Spinal cord (tissue), 10 donors: Measurements from ENCODE around the gene CDON. TPM values are rescaled to one million over a fixed set of nuclear protein-coding genes. Genes with fewer than 3 reads are reported as not detected.

Experiments
- DNase-seq, 6 donors: peaks; one replicate each; pipeline versions ENCODE4 v3.0.0 to v3.0.0-alpha.2; 2013 to 2015; ENCODE audit warnings: low spot score in 6 of 6, low read depth in 4 of 6
- H3K27ac ChIP-seq: one replicate; pipeline ENCODE4 v1.5.1; 2013; ENCODE audit warnings: low read depth, low read length, control low read depth
- H3K27me3 ChIP-seq: one replicate; pipeline ENCODE4 v1.6.1; 2013; ENCODE audit warnings: low read length; ENCODE audit not compliant: control insufficient read depth, insufficient read depth
- H3K36me3 ChIP-seq: one replicate; pipeline ENCODE4 v1.6.1; 2013; ENCODE audit warnings: low read length; ENCODE audit not compliant: control insufficient read depth, insufficient read depth
- H3K4me1 ChIP-seq: one replicate; pipeline ENCODE4 v1.6.1; 2013; ENCODE audit warnings: low read length; ENCODE audit not compliant: control insufficient read depth, insufficient read depth
- H3K4me3 ChIP-seq: one replicate; pipeline ENCODE4 v1.5.1; 2013; ENCODE audit warnings: low read depth, low read length, control low read depth
- H3K9me3 ChIP-seq: one replicate; pipeline ENCODE4 v1.6.1; 2013; ENCODE audit warnings: low read length; ENCODE audit not compliant: control insufficient read depth, insufficient read depth
- WGBS: methylation state at CpG from one replicate; pipeline ENCODE4 v1.1.5; 2013; ENCODE audit warnings: missing lambda C conversion rate; ENCODE audit not compliant: insufficient coverage; 5-methylcytosine and 5-hydroxymethylcytosine counted together
- polyA plus RNA-seq, 2 donors: library from polyadenylated mRNA; unstranded; fragments of 120-200 nt; gene quantifications; one replicate each; pipeline ENCODE4 v1.2.1, GENCODE V29; 2013; ENCODE audit not compliant: insufficient read length in 2 of 2
- total RNA-seq, 2 donors: library from RNA; depleted of rRNA in 1 of 2; stranded (reverse); fragments of 120-200 nt in 1 of 2; fragments of >200 nt in 1 of 2; gene quantifications; one replicate each; pipeline versions ENCODE4 v1.2.3 to v1.2.4, GENCODE V29; 2013 to 2014
- donor health status: healthy.

The CDON gene
- total and polyA plus RNA-seq, 4 donors: 7.4 to 34.7 (median 21.4) TPM

DNA sequence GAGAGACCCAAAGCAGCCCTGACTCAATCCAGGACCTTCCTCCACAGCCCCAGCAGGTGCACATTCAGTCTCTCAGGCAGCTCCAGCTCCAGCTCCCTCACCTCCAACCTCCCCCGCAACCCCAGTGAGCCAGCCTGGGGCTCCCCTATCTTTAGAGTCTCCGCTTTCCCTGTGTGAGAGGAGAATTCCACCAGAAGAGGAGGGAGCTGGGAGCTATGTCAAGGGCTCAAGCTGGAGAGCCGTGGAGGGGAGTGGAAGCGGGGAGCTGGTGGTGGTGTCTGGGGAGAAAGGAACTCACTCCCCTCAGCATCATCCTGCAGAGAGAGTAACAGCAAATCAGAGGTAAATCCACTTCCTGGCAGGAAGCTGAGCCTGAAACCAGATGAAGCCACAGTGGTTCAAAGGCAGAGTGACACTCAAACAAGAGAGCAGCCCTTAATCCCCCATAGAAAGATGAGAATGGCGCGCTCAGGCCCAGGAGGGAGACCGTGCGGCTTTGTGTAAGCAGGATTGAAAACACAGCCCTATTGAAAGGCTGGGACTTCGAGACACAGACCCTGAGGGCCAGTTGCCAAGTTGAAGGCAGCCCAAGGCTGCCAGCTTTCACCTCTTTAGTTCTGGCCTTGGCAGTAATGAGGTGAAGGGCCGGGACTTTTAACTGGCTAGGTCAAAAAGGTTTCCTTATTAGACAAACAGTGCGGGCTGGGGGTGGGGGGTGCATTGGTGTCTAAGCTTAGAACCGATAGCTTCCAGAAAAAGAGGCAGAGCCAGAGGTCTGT lies 21.4 kb upstream of the CDON start:
- H3K4me1 ChIP-seq: peaks cover 38% of the 10 kb centered on the region
- DNase-seq: peak in 2 of 6 donors; percentile 84 to 85
- H3K36me3 ChIP-seq: no peaks in the 10 kb centered on the region
- peaks cover 42% of the 10 kb centered on the region for H3K27me3 ChIP-seq
- no peak overlapping the region for H3K4me3 ChIP-seq
- WGBS: 23% methylated on average over 6 of the region's 12 CpGs
- H3K9me3 ChIP-seq: no peaks in the 10 kb centered on the region
- H3K27ac ChIP-seq: no peak overlapping the region

DNA sequence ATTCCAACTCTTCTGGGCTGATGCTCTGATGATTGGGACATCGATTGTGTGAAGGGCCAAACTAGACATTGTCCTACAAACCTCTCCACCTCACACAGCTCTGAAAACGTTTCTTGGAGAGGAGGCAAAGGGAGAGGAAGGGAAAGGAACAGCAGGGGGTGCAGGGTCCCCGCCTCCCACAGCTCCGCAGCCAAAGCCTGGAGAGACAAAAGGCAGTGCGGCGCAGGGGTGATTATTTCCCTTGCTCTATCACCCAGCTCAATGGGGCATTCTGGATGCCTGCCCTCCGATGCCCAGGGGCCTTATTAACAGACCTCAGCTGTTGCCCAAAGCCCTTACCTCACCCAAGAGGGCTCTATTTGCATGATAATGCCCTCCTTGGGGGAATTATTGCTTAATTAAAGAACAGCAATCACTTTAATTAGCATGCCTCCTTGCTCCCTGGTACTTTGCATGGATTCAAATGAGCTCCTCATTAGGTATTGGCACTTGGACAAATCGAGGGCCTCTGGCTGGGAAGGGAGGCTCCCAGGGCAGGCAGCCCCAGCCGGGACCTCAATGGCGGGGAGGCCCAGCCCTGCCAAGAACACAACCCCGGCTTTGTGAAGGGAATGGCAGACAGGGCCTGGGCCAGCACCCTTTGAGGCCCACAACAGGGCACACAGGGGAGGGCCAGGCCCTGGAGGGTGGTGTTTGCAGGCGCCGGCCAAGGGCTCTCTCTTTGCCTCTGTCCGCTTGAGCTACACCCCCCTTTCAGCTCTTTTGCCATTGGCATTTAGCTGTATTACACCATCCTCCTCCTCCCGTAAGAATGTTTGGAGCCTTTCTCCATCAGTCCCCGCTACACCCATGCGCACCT lies 19.8 kb upstream of the CDON start:
- no peaks in the 10 kb centered on the region for H3K9me3 ChIP-seq
- peaks cover 38% of the 10 kb centered on the region for H3K4me1 ChIP-seq
- H3K27me3 ChIP-seq: peaks cover 42% of the 10 kb centered on the region
- 11% methylated on average over 7 of the region's 17 CpGs for WGBS
- no peaks in the 10 kb centered on the region for H3K36me3 ChIP-seq
- DNase-seq: peak; percentile 71 to 96 (median 79)
- H3K4me3 ChIP-seq: no peak overlapping the region
- H3K27ac ChIP-seq: peak overlapping the region; percentile 6

- no peak for DNase-seq
- H3K27ac ChIP-seq: peak overlapping the region; percentile 6
- H3K4me1 ChIP-seq: peaks cover 38% of the 10 kb centered on the region
- no peaks in the 10 kb centered on the region for H3K36me3 ChIP-seq
- no peaks in the 10 kb centered on the region for H3K9me3 ChIP-seq
- peaks cover 42% of the 10 kb centered on the region for H3K27me3 ChIP-seq
- H3K4me3 ChIP-seq: no peak overlapping the region
- 60% methylated on average over 1 of the region's 4 CpGs for WGBS
Measured at GRCh38 chr11:126081915-126082250, 19.2 kb upstream of the CDON start.

GRCh38 chr11:126080161-126080941 lies 17.7 kb upstream of the CDON start:
- H3K4me1 ChIP-seq: peaks cover 38% of the 10 kb centered on the region
- DNase-seq: peak in 2 of 6 donors; percentile 11 to 49
- peaks cover 42% of the 10 kb centered on the region for H3K27me3 ChIP-seq
- H3K36me3 ChIP-seq: no peaks in the 10 kb centered on the region
- no peak overlapping the region for H3K4me3 ChIP-seq
- no peaks in the 10 kb centered on the region for H3K9me3 ChIP-seq
- no peak overlapping the region for H3K27ac ChIP-seq
- WGBS: 45% methylated on average over 5 of the region's 8 CpGs

GRCh38 chr11:126079621-126080124 lies 17.0 kb upstream of the CDON start:
- no peaks in the 10 kb centered on the region for H3K36me3 ChIP-seq
- H3K27me3 ChIP-seq: peaks cover 44% of the 10 kb centered on the region
- H3K27ac ChIP-seq: no peak overlapping the region
- no peak overlapping the region for H3K4me3 ChIP-seq
- no peak for DNase-seq
- no peaks in the 10 kb centered on the region for H3K9me3 ChIP-seq
- peaks cover 35% of the 10 kb centered on the region for H3K4me1 ChIP-seq
- WGBS: 48% methylated on average over 3 of the region's 6 CpGs

GRCh38 chr11:126076641-126077040 lies 14.0 kb upstream of the CDON start:
- 71% methylated on average over 1 of the region's 1 CpG for WGBS
- Histone ChIP-seq H3K27me3 (peaks cover 44% of the 10 kb centered on the region), H3K9me3 (no peaks in the 10 kb centered on the region), H3K27ac (no peak overlapping the region), H3K36me3 (no peaks in the 10 kb centered on the region), H3K4me3 (no peak overlapping the region), H3K4me1 (peaks cover 10% of the 10 kb centered on the region)
- DNase-seq: no peak

DNA sequence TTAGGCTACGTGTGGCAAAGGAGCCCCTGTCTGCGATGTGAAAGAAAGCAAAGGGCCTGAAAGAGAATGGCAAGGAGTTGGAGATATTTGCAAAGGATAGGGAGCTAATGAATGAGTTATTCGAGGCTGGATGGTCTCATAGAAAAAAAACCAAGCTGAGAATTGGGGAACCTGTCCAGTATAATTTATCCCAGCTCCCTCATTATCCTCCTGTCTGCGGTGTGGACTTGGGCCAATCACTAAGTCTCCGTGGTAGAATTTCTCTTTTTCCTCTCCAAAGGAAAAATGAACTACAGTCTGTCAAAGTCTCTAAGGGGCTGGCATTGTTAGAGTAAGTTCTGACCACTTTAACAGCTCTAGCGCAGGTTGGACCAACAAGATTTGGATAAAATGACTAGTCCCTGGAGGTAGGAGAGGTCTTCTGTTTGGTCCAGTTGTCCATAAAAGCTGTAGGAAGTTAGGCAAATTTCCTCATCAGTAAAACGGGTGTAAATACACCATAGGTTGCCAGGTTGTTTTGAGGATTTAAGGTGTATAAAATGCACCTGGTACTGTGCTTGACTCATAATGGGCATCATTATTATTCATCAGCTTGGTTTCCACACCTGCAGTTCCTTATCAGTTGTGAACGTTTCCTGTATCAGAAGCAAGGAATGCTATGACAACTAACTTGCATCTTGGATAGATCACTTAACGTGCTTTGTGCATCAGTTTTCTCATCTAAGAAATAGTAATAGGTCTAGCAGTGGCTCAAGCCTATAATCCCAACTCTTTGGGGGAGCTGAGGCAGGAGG lies 10.3 kb upstream of the CDON start:
- no peaks in the 10 kb centered on the region for H3K4me1 ChIP-seq
- H3K36me3 ChIP-seq: no peaks in the 10 kb centered on the region
- no peaks in the 10 kb centered on the region for H3K9me3 ChIP-seq
- peak in 1 of 6 donors; percentile 48 for DNase-seq
- 48% methylated on average over 4 of the region's 9 CpGs for WGBS
- H3K4me3 ChIP-seq: no peak overlapping the region
- H3K27ac ChIP-seq: no peak overlapping the region
- H3K27me3 ChIP-seq: peaks cover 37% of the 10 kb centered on the region

- Histone ChIP-seq H3K27me3 (peaks cover 37% of the 10 kb centered on the region), H3K4me3 (no peak overlapping the region), H3K4me1 (no peaks in the 10 kb centered on the region), H3K27ac (no peak overlapping the region), H3K9me3 (no peaks in the 10 kb centered on the region), H3K36me3 (no peaks in the 10 kb centered on the region)
- peak in 1 of 6 donors; percentile 45 for DNase-seq
- WGBS: no CpG with 5 or more reads among the region's 5 CpGs
Measured at GRCh38 chr11:126072141-126072741, 9.6 kb upstream of the CDON start.
